Left forelimb (tissue), 1 donor: Measurements from ENCODE around the gene PLAAT1.

Experiments used
- DNase-seq: peaks from one replicate; pipeline ENCODE4 v3.0.0-alpha.2; 2018; ENCODE audit warnings: low spot score

The PLAAT1 gene

GRCh38 chr3:193253986-193254660 is 13.1 kb downstream of the PLAAT1 start:
- no peak for DNase-seq

GRCh38 chr3:193261970-193262369 is 20.9 kb downstream of the PLAAT1 start:
- no peak for DNase-seq

- DNase-seq = no peak
These were observed 21.7 kb downstream of the PLAAT1 start for GRCh38 chr3:193262707-193263106.

- DNase-seq = no peak
These were observed 28.5 kb downstream of the PLAAT1 start for GRCh38 chr3:193269343-193270028.

GRCh38 chr3:193270451-193270850 is 29.4 kb downstream of the PLAAT1 start:
- DNase-seq = no peak

- no peak for DNase-seq
These were observed 30.2 kb downstream of the PLAAT1 start for GRCh38 chr3:193271101-193271840.

- no peak for DNase-seq
These were observed 51.4 kb downstream of the PLAAT1 start for GRCh38 chr3:193292386-193292785.

- no peak for DNase-seq
These were observed 55.0 kb downstream of the PLAAT1 start for GRCh38 chr3:193295985-193296384.

GRCh38 chr3:193297421-193297820 is 56.4 kb downstream of the PLAAT1 start:
- DNase-seq = no peak

- no peak for DNase-seq
These were observed 60.4 kb downstream of the PLAAT1 start for GRCh38 chr3:193301433-193301832.

GRCh38 chr3:193305356-193305755 is 64.3 kb downstream of the PLAAT1 start:
- no peak for DNase-seq

GRCh38 chr3:193310914-193311723 is 70.1 kb downstream of the PLAAT1 start:
- no peak for DNase-seq

GRCh38 chr3:193313061-193313958 is 72.3 kb downstream of the PLAAT1 start:
- DNase-seq = no peak

GRCh38 chr3:193314161-193314560 is 73.1 kb downstream of the PLAAT1 start:
- no peak for DNase-seq

GRCh38 chr3:193317682-193318300 is 76.8 kb downstream of the PLAAT1 start:
- DNase-seq = no peak
